ENCODE results near the gene ZNF25.

The ZNF25 gene

GRCh38 chr10:38010119-38010903, 33.9 kb upstream of the ZNF25 start, which contains the start of gene ZNF33A:
ZNF33A (plus strand) TSS chr10:38010675; CDS start chr10:38012342, 1,667 bp downstream.
- H4K8ac ChIP-seq (ENCODE audit: low read depth, low read length), result peak within 1 kb of the TSS; percentile 43
- peak within 1 kb of the TSS; percentile 81 for H2BK15ac ChIP-seq (ENCODE audit: low read length)
- peak within 1 kb of the TSS; percentile 92 for H2AFZ ChIP-seq (ENCODE audit: low read length)
- H3K79me1 ChIP-seq (ENCODE audit: low read depth, low read length), result no peaks in the 10 kb centered on the region
- WGBS, 2 donors (ENCODE audit: extremely low coverage in 2 of 2, insufficient read length in 2 of 2, insufficient replicate concordance in 1 of 2), result no CpG with 5 or more reads among the region's 46 CpGs
- H3K4me2 ChIP-seq (ENCODE audit: insufficient read depth, low read length, poor library complexity, severe bottlenecking), result peak within 1 kb of the TSS; percentile 69
- H2BK12ac ChIP-seq (ENCODE audit: low read length), result peak within 1 kb of the TSS; percentile 41
- H3K4me1 ChIP-seq (ENCODE audit: control insufficient read depth in 2 of 2, insufficient read depth in 1 of 2, low read depth in 1 of 2, low read length in 2 of 2), result no peaks in the 10 kb centered on the region
- peak within 1 kb of the TSS; percentile 66 for H2BK5ac ChIP-seq (ENCODE audit: low read length)
- H3K14ac ChIP-seq (ENCODE audit: low read length), result peak within 1 kb of the TSS; percentile 38
- peaks cover 0 to 5% of the 10 kb centered on the region in 2 donors for H3K9me3 ChIP-seq (replicated peaks in 1 of 2; ENCODE audit: control insufficient read depth in 2 of 2, insufficient read depth in 1 of 2, low read depth in 1 of 2, low read length in 2 of 2)
- no peak within 1 kb of the TSS for H2AK5ac ChIP-seq (ENCODE audit: low read depth, low read length)
- peak within 1 kb of the TSS; percentile 99 for H3K18ac ChIP-seq (ENCODE audit: low read length)
- H3K9ac ChIP-seq (ENCODE audit: low read depth, low read length, poor library complexity), result peak within 1 kb of the TSS; percentile 91
- H3K27ac ChIP-seq (replicated peaks; ENCODE audit: low read length), result peak within 1 kb of the TSS; percentile 55
- H2BK120ac ChIP-seq (ENCODE audit: low read depth, low read length), result peak within 1 kb of the TSS; percentile 91
- no peak within 1 kb of the TSS for H4K91ac ChIP-seq (ENCODE audit: low read depth, low read length, poor library complexity)
- peak within 1 kb of the TSS; percentile 70 to 80 for H3K4me3 ChIP-seq (ENCODE audit: low read length in 2 of 2)
- H3K4ac ChIP-seq (ENCODE audit: low read length), result no peak within 1 kb of the TSS
- peak within 1 kb of the TSS; percentile 98 for H3K23ac ChIP-seq (ENCODE audit: low read depth, low read length, poor library complexity)
- DNase-seq (ENCODE audit: low spot score), result peak; percentile 71
- H3K27me3 ChIP-seq (ENCODE audit: control insufficient read depth in 3 of 3, insufficient read depth in 3 of 3, low read depth in 1 of 3, low read length in 3 of 3), result no peaks in the 10 kb centered on the region
- H3K36me3 ChIP-seq (replicated peaks in 1 of 2; ENCODE audit: control insufficient read depth in 2 of 2, insufficient read depth in 2 of 2, low read length in 2 of 2), result peaks cover 0 to 23% of the 10 kb centered on the region in 2 donors

GRCh38 chr10:38007991-38008390, 31.5 kb upstream of the ZNF25 start:
- H3K9ac ChIP-seq (ENCODE audit: low read depth, low read length, poor library complexity), result no peak overlapping the region
- H3K4ac ChIP-seq (ENCODE audit: low read length), result no peak overlapping the region
- H3K27me3 ChIP-seq (ENCODE audit: control insufficient read depth in 3 of 3, insufficient read depth in 3 of 3, low read depth in 1 of 3, low read length in 3 of 3), result peaks cover 0 to 3% (median 0%) of the 10 kb centered on the region in 3 experiments
- H3K27ac ChIP-seq (replicated peaks; ENCODE audit: low read length), result no peak overlapping the region
- H3K4me2 ChIP-seq (ENCODE audit: insufficient read depth, low read length, poor library complexity, severe bottlenecking), result no peak overlapping the region
- H2BK120ac ChIP-seq (ENCODE audit: low read depth, low read length), result no peak overlapping the region
- no peak overlapping the region for H3K18ac ChIP-seq (ENCODE audit: low read length)
- DNase-seq (ENCODE audit: low spot score), result no peak
- WGBS, 2 donors (ENCODE audit: extremely low coverage in 2 of 2, insufficient read length in 2 of 2, insufficient replicate concordance in 1 of 2), result no CpG with 5 or more reads among the region's 3 CpGs
- H3K4me1 ChIP-seq (ENCODE audit: control insufficient read depth in 2 of 2, insufficient read depth in 1 of 2, low read depth in 1 of 2, low read length in 2 of 2), result no peaks in the 10 kb centered on the region
- no peak overlapping the region for H2AK5ac ChIP-seq (ENCODE audit: low read depth, low read length)
- no peak overlapping the region for H3K14ac ChIP-seq (ENCODE audit: low read length)
- no peak overlapping the region for H3K23ac ChIP-seq (ENCODE audit: low read depth, low read length, poor library complexity)
- no peaks in the 10 kb centered on the region for H3K79me1 ChIP-seq (ENCODE audit: low read depth, low read length)
- peak overlapping the region; percentile 7 for H2AFZ ChIP-seq (ENCODE audit: low read length)
- H4K8ac ChIP-seq (ENCODE audit: low read depth, low read length), result no peak overlapping the region
- H4K91ac ChIP-seq (ENCODE audit: low read depth, low read length, poor library complexity), result no peak overlapping the region
- H2BK12ac ChIP-seq (ENCODE audit: low read length), result no peak overlapping the region
- peaks cover 0 to 6% of the 10 kb centered on the region in 2 donors for H3K36me3 ChIP-seq (replicated peaks in 1 of 2; ENCODE audit: control insufficient read depth in 2 of 2, insufficient read depth in 2 of 2, low read length in 2 of 2)
- H3K4me3 ChIP-seq (ENCODE audit: low read length in 2 of 2), result no peak overlapping the region
- H3K9me3 ChIP-seq (replicated peaks in 1 of 2; ENCODE audit: control insufficient read depth in 2 of 2, insufficient read depth in 1 of 2, low read depth in 1 of 2, low read length in 2 of 2), result peaks cover 1 to 5% of the 10 kb centered on the region in 2 donors
- no peak overlapping the region for H2BK15ac ChIP-seq (ENCODE audit: low read length)
- H2BK5ac ChIP-seq (ENCODE audit: low read length), result no peak overlapping the region

- H3K23ac ChIP-seq (ENCODE audit: low read depth, low read length, poor library complexity), result no peak overlapping the region
- no peak overlapping the region for H2BK120ac ChIP-seq (ENCODE audit: low read depth, low read length)
- no peak overlapping the region for H2BK5ac ChIP-seq (ENCODE audit: low read length)
- no peak overlapping the region for H2AK5ac ChIP-seq (ENCODE audit: low read depth, low read length)
- peaks cover 2 to 5% of the 10 kb centered on the region in 2 donors for H3K9me3 ChIP-seq (replicated peaks in 1 of 2; ENCODE audit: control insufficient read depth in 2 of 2, insufficient read depth in 1 of 2, low read depth in 1 of 2, low read length in 2 of 2)
- H3K27me3 ChIP-seq (ENCODE audit: control insufficient read depth in 3 of 3, insufficient read depth in 3 of 3, low read depth in 1 of 3, low read length in 3 of 3), result peaks cover 0 to 3% (median 0%) of the 10 kb centered on the region in 3 experiments
- DNase-seq (ENCODE audit: low spot score), result no peak
- H3K4ac ChIP-seq (ENCODE audit: low read length), result no peak overlapping the region
- no peak overlapping the region for H3K18ac ChIP-seq (ENCODE audit: low read length)
- H3K27ac ChIP-seq (replicated peaks; ENCODE audit: low read length), result no peak overlapping the region
- H2BK12ac ChIP-seq (ENCODE audit: low read length), result no peak overlapping the region
- H3K4me3 ChIP-seq (ENCODE audit: low read length in 2 of 2), result no peak overlapping the region
- no peaks in the 10 kb centered on the region for H3K79me1 ChIP-seq (ENCODE audit: low read depth, low read length)
- no peak overlapping the region for H3K4me2 ChIP-seq (ENCODE audit: insufficient read depth, low read length, poor library complexity, severe bottlenecking)
- H3K36me3 ChIP-seq (replicated peaks in 1 of 2; ENCODE audit: control insufficient read depth in 2 of 2, insufficient read depth in 2 of 2, low read length in 2 of 2), result peaks cover 0 to 3% of the 10 kb centered on the region in 2 donors
- H2AFZ ChIP-seq (ENCODE audit: low read length), result no peak overlapping the region
- H4K91ac ChIP-seq (ENCODE audit: low read depth, low read length, poor library complexity), result no peak overlapping the region
- no peak overlapping the region for H3K9ac ChIP-seq (ENCODE audit: low read depth, low read length, poor library complexity)
- no peaks in the 10 kb centered on the region for H3K4me1 ChIP-seq (ENCODE audit: control insufficient read depth in 2 of 2, insufficient read depth in 1 of 2, low read depth in 1 of 2, low read length in 2 of 2)
- no peak overlapping the region for H3K14ac ChIP-seq (ENCODE audit: low read length)
- H2BK15ac ChIP-seq (ENCODE audit: low read length), result no peak overlapping the region
- no peak overlapping the region for H4K8ac ChIP-seq (ENCODE audit: low read depth, low read length)
Observed at GRCh38 chr10:38007551-38007950, 31.1 kb upstream of the ZNF25 start.

- Histone ChIP-seq H3K4me1 (ENCODE audit: control insufficient read depth in 2 of 2, insufficient read depth in 1 of 2, low read depth in 1 of 2, low read length in 2 of 2) (no peaks in the 10 kb centered on the region), H2BK120ac (ENCODE audit: low read depth, low read length) (no peak overlapping the region), H3K4me2 (ENCODE audit: insufficient read depth, low read length, poor library complexity, severe bottlenecking) (no peak overlapping the region), H3K18ac (ENCODE audit: low read length) (no peak overlapping the region), H3K23ac (ENCODE audit: low read depth, low read length, poor library complexity) (no peak overlapping the region), H3K9ac (ENCODE audit: low read depth, low read length, poor library complexity) (no peak overlapping the region), H2AK5ac (ENCODE audit: low read depth, low read length) (no peak overlapping the region), H3K36me3 (replicated peaks in 1 of 2; ENCODE audit: control insufficient read depth in 2 of 2, insufficient read depth in 2 of 2, low read length in 2 of 2) (no peaks in the 10 kb centered on the region), H3K27ac (replicated peaks; ENCODE audit: low read length) (no peak overlapping the region), H3K27me3 (ENCODE audit: control insufficient read depth in 3 of 3, insufficient read depth in 3 of 3, low read depth in 1 of 3, low read length in 3 of 3) (peaks cover 0 to 3% (median 0%) of the 10 kb centered on the region in 3 experiments), H2BK5ac (ENCODE audit: low read length) (no peak overlapping the region), H2BK15ac (ENCODE audit: low read length) (no peak overlapping the region), H4K8ac (ENCODE audit: low read depth, low read length) (no peak overlapping the region), H3K9me3 (replicated peaks in 1 of 2; ENCODE audit: control insufficient read depth in 2 of 2, insufficient read depth in 1 of 2, low read depth in 1 of 2, low read length in 2 of 2) (peaks cover 2 to 5% of the 10 kb centered on the region in 2 donors), H3K14ac (ENCODE audit: low read length) (no peak overlapping the region), H3K4ac (ENCODE audit: low read length) (no peak overlapping the region), H2AFZ (ENCODE audit: low read length) (no peak overlapping the region), H3K4me3 (ENCODE audit: low read length in 2 of 2) (no peak overlapping the region), H3K79me1 (ENCODE audit: low read depth, low read length) (no peaks in the 10 kb centered on the region), H2BK12ac (ENCODE audit: low read length) (no peak overlapping the region), H4K91ac (ENCODE audit: low read depth, low read length, poor library complexity) (no peak overlapping the region)
- WGBS, 2 donors (ENCODE audit: extremely low coverage in 2 of 2, insufficient read length in 2 of 2, insufficient replicate concordance in 1 of 2), result no CpG with 5 or more reads among the region's 1 CpG
- no peak for DNase-seq (ENCODE audit: low spot score)
Observed at GRCh38 chr10:38003588-38003987, 27.1 kb upstream of the ZNF25 start.
